ENCODE measurements around the gene DUSP6.

Gene DUSP6

DNA sequence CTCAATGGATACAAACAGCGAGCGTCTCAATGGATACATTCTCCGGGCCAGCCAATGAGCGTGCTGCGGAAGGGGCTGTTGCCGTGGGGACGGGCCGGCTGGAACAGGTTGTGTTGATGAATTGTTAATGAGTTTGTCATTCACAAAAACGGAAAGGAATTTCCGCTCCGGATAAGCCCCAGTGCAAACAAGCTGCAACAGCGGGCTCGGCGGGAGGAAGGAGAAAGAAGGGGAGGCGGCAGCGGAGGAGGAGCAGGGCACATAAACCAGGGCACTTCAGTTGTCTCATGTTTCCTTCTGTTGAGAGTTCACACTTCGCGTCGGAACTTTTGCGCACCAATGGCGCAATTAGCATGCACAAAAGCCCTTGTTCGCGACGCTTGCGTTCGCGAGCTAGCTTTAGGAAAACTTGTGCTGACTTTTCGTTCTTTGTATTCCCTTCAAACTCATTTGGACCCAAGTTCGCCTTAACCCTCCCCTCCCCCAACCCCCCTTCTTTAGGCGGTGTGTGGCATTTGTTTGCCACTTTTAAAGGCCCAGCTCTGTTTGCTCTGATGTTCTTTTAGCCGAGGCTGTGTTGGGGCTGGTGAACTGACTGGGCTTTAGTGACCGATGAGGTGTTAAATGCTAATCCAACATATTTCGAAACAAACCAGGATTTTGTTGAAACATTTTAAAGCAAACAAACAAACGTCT lies at the start of gene DUSP6:
DUSP6 (minus strand) TSS at position 10 of the 696 bp plus-strand sequence. CDS start 462 bp downstream, outside the sequence.
- DNase-seq, result peak; percentile 99

- no peak for DNase-seq
Observed at GRCh38 chr12:89401433-89402058, 49.2 kb upstream of the DUSP6 start.

DNA sequence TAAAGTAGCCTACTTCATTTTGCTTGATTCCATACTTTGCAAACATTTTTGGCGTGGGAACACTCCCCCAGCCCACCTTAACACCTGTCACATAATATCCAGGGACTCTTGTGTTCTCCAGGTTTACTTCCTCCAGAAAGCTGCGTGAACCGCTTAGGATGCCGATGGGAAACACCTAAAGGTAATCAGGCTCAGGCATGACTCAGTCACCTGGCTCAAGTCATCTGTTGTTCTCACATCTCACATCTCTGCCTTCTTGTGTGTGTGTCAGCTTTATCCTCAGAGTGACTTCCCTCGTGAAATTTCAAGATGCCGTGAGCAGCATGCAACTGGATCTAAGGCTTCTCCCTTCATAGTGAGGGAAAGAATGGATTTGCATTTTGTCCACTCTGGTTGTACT lies 48.1 kb upstream of the DUSP6 start:
- no peak for DNase-seq

DNA sequence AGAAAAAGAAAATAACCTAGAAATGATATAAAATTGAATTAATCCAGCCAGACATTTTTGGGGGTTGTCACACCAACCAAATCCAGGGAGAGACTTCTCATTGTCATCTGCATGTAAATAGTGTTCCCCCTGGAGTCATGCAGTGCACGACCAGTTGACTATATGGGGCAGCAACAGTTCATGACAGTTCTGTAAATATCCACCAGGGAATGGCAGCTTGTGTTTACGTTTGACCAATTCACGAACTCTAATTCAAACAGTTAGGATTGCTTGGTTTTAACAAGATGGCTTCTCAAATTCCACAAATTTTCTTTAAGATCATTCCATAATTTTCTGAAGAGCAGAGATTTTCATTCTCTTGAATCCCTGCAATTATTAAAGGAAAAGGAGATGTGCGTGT lies 43.4 kb upstream of the DUSP6 start:
- no peak for DNase-seq

DNA sequence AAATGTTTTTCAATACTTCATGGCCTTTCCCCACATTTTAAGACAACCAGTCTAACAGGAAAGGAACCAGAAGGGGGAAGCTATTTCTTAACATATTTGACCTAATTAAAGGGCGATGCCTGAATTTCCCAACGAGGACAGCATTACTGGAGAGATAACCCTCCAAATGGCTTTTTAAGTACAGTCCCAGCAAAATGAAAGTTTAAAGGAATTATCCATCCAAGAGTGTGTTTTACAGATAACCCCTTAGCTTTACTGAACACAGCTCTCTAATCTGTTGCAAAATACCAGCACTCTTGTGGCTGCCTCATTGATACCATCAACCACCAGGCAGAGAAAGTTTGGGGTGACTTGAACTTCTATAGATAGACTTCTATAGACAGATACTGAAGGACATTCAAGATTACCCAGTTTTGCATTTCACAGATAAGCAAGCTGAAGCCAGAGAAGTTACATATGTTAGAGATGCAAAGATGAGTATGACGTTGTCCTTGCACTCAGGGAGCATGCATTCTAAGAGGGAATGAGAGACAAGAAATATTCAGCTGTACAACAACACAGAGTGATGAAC lies 41.3 kb upstream of the DUSP6 start:
- DNase-seq, result peak; percentile 19

DNA sequence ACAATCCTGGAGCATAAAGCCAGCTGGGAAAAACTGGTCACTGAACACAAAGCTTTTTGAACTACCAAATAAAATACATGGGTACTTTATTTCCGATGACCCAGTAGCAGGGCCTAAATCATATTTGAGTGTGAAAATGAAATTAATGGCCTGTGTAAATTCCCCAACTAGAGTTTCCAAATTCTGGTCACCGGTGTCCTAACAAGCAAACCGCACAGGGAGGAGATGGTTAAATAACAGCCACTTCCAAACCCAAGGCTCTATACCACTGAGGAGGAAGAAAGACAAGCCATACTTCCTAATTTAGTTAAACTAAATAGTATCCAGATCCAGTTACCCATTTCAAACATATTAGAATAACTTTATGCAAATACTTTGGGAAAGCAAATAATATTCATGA lies 40.1 kb upstream of the DUSP6 start:
- DNase-seq, result peak; percentile 12

DNA sequence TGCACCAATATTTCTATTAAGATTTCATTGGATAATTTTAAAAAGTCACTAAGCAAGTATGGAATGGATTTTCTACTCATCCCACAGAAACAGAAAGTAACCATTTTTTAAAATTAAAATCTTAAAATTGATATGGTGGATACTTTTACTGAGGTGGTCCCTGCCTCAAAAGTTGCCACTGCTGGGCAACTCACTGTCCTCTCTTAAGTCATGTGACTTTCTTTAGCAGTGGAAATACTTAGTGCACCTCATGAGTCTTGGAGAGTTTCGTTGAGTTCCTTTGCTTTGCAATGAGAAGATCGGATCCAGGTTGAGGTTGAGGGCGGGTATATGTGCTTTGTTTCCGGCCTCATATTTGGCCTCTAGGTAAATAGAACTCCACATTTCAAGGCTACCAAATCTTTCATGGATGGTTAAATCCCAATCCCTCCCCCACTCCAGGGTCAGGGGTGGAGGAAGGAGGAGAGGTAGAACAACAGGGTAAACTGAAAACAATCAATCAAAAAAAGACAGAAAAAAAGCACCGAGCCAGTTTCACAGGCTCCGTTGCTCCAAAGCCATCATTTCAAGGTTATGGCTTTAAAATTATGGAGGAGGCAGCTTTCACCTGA lies 39.5 kb upstream of the DUSP6 start:
- DNase-seq, result no peak

DNA sequence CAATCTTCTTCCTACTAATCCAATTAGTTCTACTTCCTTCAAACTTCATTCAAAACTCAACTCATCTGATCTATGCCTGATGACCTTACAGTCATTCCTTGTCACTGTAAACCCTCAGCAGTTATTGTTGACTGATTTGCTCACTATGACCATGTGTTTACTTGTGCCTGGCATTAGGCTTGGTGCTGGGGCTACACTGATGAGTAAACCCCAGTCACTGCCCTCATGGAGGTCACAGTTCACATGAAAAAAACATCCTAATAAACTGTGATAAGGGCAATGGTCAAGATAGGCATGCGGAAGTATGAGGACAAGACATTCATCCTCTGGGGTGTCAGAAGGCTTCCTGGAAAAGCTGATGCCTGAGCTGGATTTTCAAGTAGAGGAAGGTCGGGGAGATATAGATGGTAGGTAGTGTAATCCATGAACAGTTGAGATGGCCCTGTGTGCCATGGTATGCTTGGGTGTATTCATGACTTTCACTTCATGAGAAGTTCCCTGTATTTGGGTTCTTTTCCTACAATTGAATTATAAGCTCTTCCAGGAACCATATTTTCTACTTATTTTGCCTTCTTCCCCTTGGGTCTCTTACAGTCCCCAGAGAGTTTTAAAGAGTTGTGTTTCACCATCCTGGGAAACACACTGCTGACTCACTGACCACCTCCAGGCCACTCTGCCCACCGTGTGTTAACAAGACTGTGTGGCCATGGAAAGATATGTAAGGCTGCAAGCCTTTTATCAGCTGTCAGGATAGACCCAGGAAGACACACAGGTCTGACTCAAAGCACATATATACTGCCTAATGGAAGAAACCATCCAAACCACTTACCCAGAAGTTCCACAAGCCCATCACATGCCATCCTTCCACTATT lies 38.7 kb upstream of the DUSP6 start:
- peak; percentile 61 for DNase-seq

DNA sequence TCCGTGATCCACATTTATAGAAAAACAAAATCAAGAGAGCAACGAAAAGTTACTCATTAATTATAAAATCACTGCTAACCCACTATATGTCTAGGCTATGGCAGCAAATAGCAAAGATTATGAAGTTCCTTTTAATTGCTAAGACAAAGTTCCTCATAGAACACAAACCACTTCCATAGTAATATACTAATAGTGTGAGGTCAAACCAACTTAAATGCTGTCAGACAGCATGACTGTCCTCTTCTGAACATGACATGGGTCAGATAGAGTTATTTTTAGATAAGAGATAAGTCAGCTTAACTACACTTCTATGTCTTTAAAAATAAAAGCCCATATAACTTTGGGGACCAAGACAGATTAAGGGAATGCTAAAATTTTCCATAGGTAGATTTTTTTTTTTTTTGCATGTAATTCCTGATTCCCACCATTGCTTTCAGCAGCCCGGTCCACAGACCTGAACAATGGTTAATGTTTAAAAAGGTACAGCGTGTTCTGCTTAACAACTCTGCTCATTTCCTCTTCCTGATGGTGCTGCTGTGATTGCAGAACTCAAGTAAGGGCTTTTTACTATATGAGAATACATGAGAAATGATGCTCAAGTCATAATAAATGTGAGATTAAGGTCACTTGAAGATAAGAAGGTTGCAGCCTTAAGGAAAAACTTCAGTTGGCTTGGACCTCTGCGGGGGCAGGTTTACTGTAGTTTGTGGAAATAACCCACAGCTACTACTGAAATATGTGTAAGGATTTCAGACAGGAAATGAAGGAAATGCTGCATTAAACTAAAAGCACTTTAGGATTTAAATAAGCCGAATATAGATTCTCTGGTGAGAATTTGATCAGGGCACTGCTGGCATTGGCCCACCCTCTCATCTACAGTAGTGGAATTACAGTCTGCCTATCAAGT lies 37.7 kb upstream of the DUSP6 start:
- DNase-seq, result peak; percentile 33

DNA sequence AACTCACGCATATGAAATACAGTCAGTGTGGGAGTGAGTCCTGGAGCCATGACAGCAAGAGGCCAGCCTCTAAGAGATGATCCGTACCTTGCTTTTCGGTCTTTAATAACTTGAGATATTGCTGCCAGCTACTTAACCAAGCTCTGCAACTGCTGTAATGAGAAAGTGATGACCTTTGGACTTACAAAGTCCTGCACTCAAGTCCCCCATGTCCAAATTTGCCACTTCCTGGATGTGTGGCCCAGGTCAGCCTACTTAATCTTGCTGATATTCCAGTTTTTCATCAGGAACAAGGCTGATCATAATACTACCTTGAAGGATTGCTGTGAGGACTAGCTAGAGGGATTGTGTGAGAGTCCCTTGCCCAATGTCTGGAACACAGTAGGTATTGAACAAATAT lies 33.8 kb upstream of the DUSP6 start:
- no peak for DNase-seq

DNA sequence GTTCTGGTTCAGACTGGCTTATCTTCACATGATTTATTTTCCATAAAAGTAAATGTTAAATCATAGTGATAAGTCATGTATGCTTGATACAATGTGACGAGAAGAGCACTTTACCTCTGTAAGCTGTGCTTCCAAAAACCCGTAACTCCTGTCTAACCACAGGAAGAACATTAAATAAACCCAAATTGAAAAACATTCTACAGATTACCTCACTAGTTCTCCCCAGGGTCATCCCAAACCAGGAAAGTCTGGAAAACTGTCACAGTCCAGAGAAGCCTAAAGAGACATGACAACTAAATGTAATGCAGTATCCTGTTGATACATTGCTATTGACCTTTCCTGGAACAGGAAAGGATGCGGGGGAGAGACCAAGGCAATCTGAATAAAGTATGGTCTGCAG lies 32.5 kb upstream of the DUSP6 start:
- no peak for DNase-seq

GRCh38 chr12:89384050-89384758 lies 31.9 kb upstream of the DUSP6 start:
- peak; percentile 63 for DNase-seq

GRCh38 chr12:89383235-89384049 lies 31.1 kb upstream of the DUSP6 start:
- peak; percentile 61 for DNase-seq

DNA sequence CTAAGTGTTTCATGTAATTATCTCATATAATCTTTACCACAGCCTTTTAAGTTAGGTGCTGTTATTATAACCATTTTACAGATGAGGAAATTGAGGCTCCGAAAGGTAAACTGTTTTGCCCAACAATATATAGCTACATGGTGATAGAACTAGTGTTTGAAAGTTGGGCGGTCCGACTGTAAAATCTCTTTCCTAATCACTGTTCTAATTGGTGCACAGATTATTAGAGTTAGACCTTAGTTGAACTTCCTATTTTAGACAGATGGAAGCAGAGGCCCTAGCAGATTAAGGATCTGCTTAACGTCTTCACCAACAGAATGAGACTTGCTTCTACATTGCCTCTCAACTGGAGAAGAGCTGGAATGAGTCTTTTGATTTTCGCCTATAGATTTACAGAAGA lies 30.0 kb upstream of the DUSP6 start:
- peak; percentile 50 for DNase-seq

- DNase-seq, result no peak
Observed at GRCh38 chr12:89379839-89380467, 27.7 kb upstream of the DUSP6 start.

GRCh38 chr12:89379148-89379838 lies 27.0 kb upstream of the DUSP6 start:
- no peak for DNase-seq

DNA sequence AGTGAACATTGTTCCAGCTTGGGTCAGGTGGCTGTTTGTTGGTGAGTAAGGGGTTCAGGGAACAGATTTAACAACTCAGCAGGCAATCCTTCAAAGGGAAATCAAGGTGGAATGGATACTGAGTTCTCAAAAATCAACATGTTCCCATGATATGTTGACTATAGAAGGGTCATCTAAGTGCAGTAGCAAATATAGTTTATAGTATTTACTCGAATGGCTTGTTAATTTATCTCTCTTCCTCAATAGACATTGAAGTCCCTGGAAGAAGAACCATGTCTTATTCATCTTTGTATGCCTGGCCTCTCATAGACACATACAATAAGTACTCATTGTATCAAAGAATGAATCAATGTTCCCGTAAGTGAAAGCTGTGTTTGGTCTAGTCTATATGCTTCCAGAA lies 24.5 kb upstream of the DUSP6 start:
- no peak for DNase-seq

- DNase-seq, result no peak
Observed at GRCh38 chr12:89376202-89376529, 23.9 kb upstream of the DUSP6 start.
